K562 (cell line): Measurements from ENCODE around the gene EXTL1. TPM values are rescaled to one million over a fixed set of nuclear protein-coding genes. Genes with fewer than 3 reads are reported as not detected.

Source experiments
- ATAC-seq: fragments of 200-7000 bp; cut with Tn5 transposase; 3 replicates; pipeline ENCODE4 v1.9.1; 2020; ENCODE audit warnings: moderate library complexity
- BruUV-seq: library from RNA; stranded (reverse); fragments of 400-500 nt; replicated peaks from 2 replicates; lab custom pipeline; 2021; lab: Mats Ljungman, UMichigan
- CTCF ChIA-PET: fragments of 300-600 bp; formaldehyde crosslinking; extraction: SDS; loops from one replicate; lab custom pipeline; 2021; ENCODE audit warnings: low intra/inter-chr PET ratio; lab: Yijun Ruan, JAX
- POLR2A ChIA-PET: fragments of 300-600, 350-650 bp; sonication (Branson Sonifier 250); formaldehyde crosslinking; extraction: SDS; loops from one replicate; lab custom pipeline; 2021; ENCODE audit warnings: antibody characterized with exemption, inconsistent platforms; lab: Yijun Ruan, JAX
- DNase-seq, 4 experiments: peaks; one replicate each; pipeline versions ENCODE4 v3.0.0 to v3.0.0-alpha.2; 2011 to 2018; ENCODE audit warnings: low spot score in 3 of 4, mixed read lengths in 3 of 4; ENCODE audit errors: extremely low read depth in 1 of 4
- FAIRE-seq: peaks from 2 replicates; lab custom pipeline; 2011; peaks lifted over from hg19 to GRCh38; lab: Jason Lieb, UNC
- H2AFZ ChIP-seq: 2 replicates; pipeline ENCODE4 v1.6.0; 2011; ENCODE audit warnings: low read depth, low read length, control low read depth, inconsistent platforms
- H3K27ac ChIP-seq: fragments of 200-600 bp; 3 replicates; pipeline ENCODE4 v1.8.0; 2011; ENCODE audit warnings: low read depth, mild to moderate bottlenecking, control low read depth, inconsistent platforms, low read length, moderate library complexity, mixed read lengths; ENCODE audit errors: extremely low read depth
- H3K27me3 ChIP-seq, 2 experiments: fragments of 300-600 bp in 1 of 2; 2 replicates in 1 of 2; 3 replicates in 1 of 2; pipeline versions ENCODE4 v1.6.0 to v1.8.0; 2011; ENCODE audit warnings: inconsistent platforms in 2 of 2, low read length in 2 of 2, mild to moderate bottlenecking in 1 of 2, mixed read lengths in 1 of 2, moderate library complexity in 1 of 2; ENCODE audit not compliant: control insufficient read depth in 2 of 2, insufficient read depth in 2 of 2
- H3K36me3 ChIP-seq: fragments of 300-600 bp; 3 replicates; pipeline ENCODE4 v1.8.0; 2011; ENCODE audit warnings: mild to moderate bottlenecking, low read length, inconsistent platforms; ENCODE audit not compliant: control insufficient read depth, insufficient read depth
- H3K4me1 ChIP-seq, 2 experiments: fragments of 200-600 bp in 1 of 2; replicated peaks in 1 of 2; 2 replicates in 1 of 2; 3 replicates in 1 of 2; pipeline versions ENCODE4 v1.5.1 to v1.8.0; 2011; ENCODE audit warnings: inconsistent platforms in 2 of 2, low read length in 2 of 2, mild to moderate bottlenecking in 1 of 2, mixed read lengths in 1 of 2, moderate library complexity in 1 of 2; ENCODE audit not compliant: control insufficient read depth in 2 of 2, insufficient read depth in 2 of 2
- H3K4me2 ChIP-seq: 2 replicates; pipeline ENCODE4 v1.6.1; 2011; ENCODE audit warnings: low read length, control low read depth, inconsistent platforms, mixed read lengths; ENCODE audit not compliant: insufficient read depth
- H3K4me3 ChIP-seq: fragments of 200-600 bp; sonication (generic), shearing (Covaris generic); 2 replicates; pipeline ENCODE4 v1.5.1; 2016; ENCODE audit warnings: control low read depth, inconsistent platforms
- H3K79me2 ChIP-seq: fragments of 200-600 bp; 3 replicates; pipeline ENCODE4 v1.8.0; 2011; ENCODE audit warnings: low read length, inconsistent platforms; ENCODE audit not compliant: control insufficient read depth, insufficient read depth
- H3K9ac ChIP-seq, 2 experiments: 2 replicates each; pipeline versions ENCODE4 v1.6.0 to v1.6.1; 2011; ENCODE audit warnings: low read depth in 2 of 2, low read length in 2 of 2, control low read depth in 1 of 2, inconsistent platforms in 1 of 2, mild to moderate bottlenecking in 1 of 2, mixed read lengths in 1 of 2; ENCODE audit not compliant: insufficient read depth in 1 of 2
- H3K9me1 ChIP-seq: one replicate; pipeline ENCODE4 v1.6.0; 2011; ENCODE audit warnings: inconsistent platforms, mild to moderate bottlenecking, low read length, moderate library complexity; ENCODE audit not compliant: control insufficient read depth, insufficient read depth
- H3K9me3 ChIP-seq: replicated peaks from 2 replicates; pipeline ENCODE4 v1.5.1; 2011; ENCODE audit warnings: low read depth, low read length, inconsistent platforms; ENCODE audit not compliant: control insufficient read depth, insufficient read depth
- H4K20me1 ChIP-seq: replicated peaks from 2 replicates; pipeline ENCODE4 v1.6.1; 2011; ENCODE audit warnings: low read length, inconsistent platforms, mixed read lengths; ENCODE audit not compliant: control insufficient read depth, insufficient read depth
- GTF2F1 ChIP-seq: IDR thresholded peaks from 2 replicates; pipeline ENCODE4 v1.6.1; 2011; ENCODE audit warnings: low read depth, low read length, improper control_type of control experiment
- PRDM10 ChIP-seq: fragments of 450-650 bp; IDR thresholded peaks from 2 replicates; pipeline ENCODE4 v1.6.1; 2018; ENCODE audit not compliant: partially characterized antibody
- ZNF121 ChIP-seq: sonication (generic); formaldehyde crosslinking; conservative IDR thresholded peaks from 2 replicates; pipeline ENCODE4 v1.8.0; 2022; ENCODE audit warnings: missing genetic modification reagents
- WGBS: fragments of 100-300 bp; shearing (Covaris generic); methylation state at CpG from one replicate; pipeline ENCODE4 v1.1.6; 2016; ENCODE audit warnings: low coverage, mixed read lengths; ENCODE audit not compliant: insufficient coverage; ENCODE audit errors: missing lambda C conversion rate; 5-methylcytosine and 5-hydroxymethylcytosine counted together
- in situ Hi-C: fragments of 300-500 bp; cut with MboI; formaldehyde crosslinking; loops from 4 replicates; pipeline ENCODE4 v1.15.0; 2018; ENCODE audit warnings: inconsistent platforms, mixed read lengths
- intact Hi-C: fragments of 100-400 bp; cut with micrococcal nuclease; formaldehyde crosslinking; loops from 2 replicates; pipeline ENCODE4 v1.14.2; 2022
- polyA plus RNA-seq, 8 experiments: library from polyadenylated mRNA; depleted of rRNA in 4 of 8; stranded (reverse) in 5 of 8; unstranded in 3 of 8; fragments of >200 nt; fragmentation: Nextera tagmentation in 2 of 8; fragmentation: Illumina TruSeq in 1 of 8; extraction: Ambion mirVana in 2 of 8; extraction: Trizol in 1 of 8; gene quantifications; 2 replicates each; pipeline versions ENCODE4 v1.2.1 to v1.2.3, GENCODE V29; 2011 to 2014; ENCODE audit warnings: inconsistent platforms in 1 of 8, missing spikeins in 1 of 8
- total RNA-seq, 7 experiments: library from RNA; depleted of rRNA in 6 of 7; stranded (reverse); fragments of >200 nt in 6 of 7; fragmentation: Illumina TruSeq in 2 of 7; extraction: Trizol in 2 of 7; gene quantifications; 2 replicates each; pipeline versions ENCODE4 v1.2.1 to v1.2.3, GENCODE V29; 2011 to 2021; ENCODE audit warnings: low replicate concordance in 1 of 7
- TF ChIP-seq, protein P1 (sequence below), 2 experiments: fragments of 450-650 bp; formaldehyde crosslinking in 1 of 2; IDR thresholded peaks; 2 replicates each; pipeline versions ENCODE4 v1.4.0 to v1.6.1; 2014 to 2020; ENCODE audit warnings: mild to moderate bottlenecking in 2 of 2, borderline replicate concordance in 1 of 2, low read depth in 1 of 2
- TF ChIP-seq, protein P2 (sequence below), 3 experiments: IDR thresholded peaks in 2 of 3; conservative IDR thresholded peaks in 1 of 3; 2 replicates each; pipeline ENCODE4 v1.5.1; 2011 to 2012; ENCODE audit warnings: low read length in 3 of 3, mild to moderate bottlenecking in 3 of 3, control low read depth in 2 of 3, improper control_type of control experiment in 1 of 3, inconsistent platforms in 1 of 3, low read depth in 1 of 3, mixed read lengths in 1 of 3, moderate library complexity in 1 of 3; ENCODE audit not compliant: insufficient read depth in 2 of 3

The EXTL1 gene
- total and polyA plus RNA-seq, 9 of the 15 experiments (the other 6 are each of a cell fraction or from before 2014, with no cell fraction given), result 0.04 to 0.23 (median 0.08) TPM; not detected in 3

GRCh38 chr1:26053718-26054560 is 32.4 kb downstream of the EXTL1 start:
- FAIRE-seq (no peak), ATAC-seq (peak; percentile 69), DNase-seq (peak; percentile 45 to 55 (median 46))
- ChIA-PET POLR2A (interaction anchor here (0.7 to 3.5 kb wide), 5 partner anchors 12 to 218 kb away, joined by 3 to 28 read pairs (median 3); partner anchors contain the start of gene TRIM63), CTCF (no interaction called here)
- H3K4me2 ChIP-seq, result peak overlapping the region; percentile 36
- no peaks in the 10 kb centered on the region for H3K9me3 ChIP-seq
- no peaks in the 10 kb centered on the region for H3K9me1 ChIP-seq
- intact Hi-C loops (no loop called here), in situ Hi-C loops (no loop called here)
- peak overlapping the region; percentile 24 to 39; a peak in 3 of 4 replicates for H3K9ac ChIP-seq
- no TSS peak for BruUV-seq
- peak overlapping the region; percentile 90 for H2AFZ ChIP-seq
- no peak overlapping the region for H3K4me3 ChIP-seq
- WGBS, result 33% methylated on average over 16 of the region's 16 CpGs
- no peaks in the 10 kb centered on the region for H4K20me1 ChIP-seq
- H3K36me3 ChIP-seq, result no peaks in the 10 kb centered on the region
- H3K27ac ChIP-seq, result no peak overlapping the region
- H3K79me2 ChIP-seq, result no peaks in the 10 kb centered on the region
- peaks cover 14 to 21% of the 10 kb centered on the region in 2 experiments for H3K4me1 ChIP-seq
- no peaks in the 10 kb centered on the region for H3K27me3 ChIP-seq
- TF ChIP-seq, protein P1, sequence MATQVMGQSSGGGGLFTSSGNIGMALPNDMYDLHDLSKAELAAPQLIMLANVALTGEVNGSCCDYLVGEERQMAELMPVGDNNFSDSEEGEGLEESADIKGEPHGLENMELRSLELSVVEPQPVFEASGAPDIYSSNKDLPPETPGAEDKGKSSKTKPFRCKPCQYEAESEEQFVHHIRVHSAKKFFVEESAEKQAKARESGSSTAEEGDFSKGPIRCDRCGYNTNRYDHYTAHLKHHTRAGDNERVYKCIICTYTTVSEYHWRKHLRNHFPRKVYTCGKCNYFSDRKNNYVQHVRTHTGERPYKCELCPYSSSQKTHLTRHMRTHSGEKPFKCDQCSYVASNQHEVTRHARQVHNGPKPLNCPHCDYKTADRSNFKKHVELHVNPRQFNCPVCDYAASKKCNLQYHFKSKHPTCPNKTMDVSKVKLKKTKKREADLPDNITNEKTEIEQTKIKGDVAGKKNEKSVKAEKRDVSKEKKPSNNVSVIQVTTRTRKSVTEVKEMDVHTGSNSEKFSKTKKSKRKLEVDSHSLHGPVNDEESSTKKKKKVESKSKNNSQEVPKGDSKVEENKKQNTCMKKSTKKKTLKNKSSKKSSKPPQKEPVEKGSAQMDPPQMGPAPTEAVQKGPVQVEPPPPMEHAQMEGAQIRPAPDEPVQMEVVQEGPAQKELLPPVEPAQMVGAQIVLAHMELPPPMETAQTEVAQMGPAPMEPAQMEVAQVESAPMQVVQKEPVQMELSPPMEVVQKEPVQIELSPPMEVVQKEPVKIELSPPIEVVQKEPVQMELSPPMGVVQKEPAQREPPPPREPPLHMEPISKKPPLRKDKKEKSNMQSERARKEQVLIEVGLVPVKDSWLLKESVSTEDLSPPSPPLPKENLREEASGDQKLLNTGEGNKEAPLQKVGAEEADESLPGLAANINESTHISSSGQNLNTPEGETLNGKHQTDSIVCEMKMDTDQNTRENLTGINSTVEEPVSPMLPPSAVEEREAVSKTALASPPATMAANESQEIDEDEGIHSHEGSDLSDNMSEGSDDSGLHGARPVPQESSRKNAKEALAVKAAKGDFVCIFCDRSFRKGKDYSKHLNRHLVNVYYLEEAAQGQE (IDR thresholded peaks at IDR 0.05; ENCODE audit: borderline replicate concordance), result peak; percentile 19; the same call in 1 of the 2 replicates
- TF ChIP-seq, protein P1 (CRISPR knock-in tag; IDR thresholded peaks at IDR 0.05; ENCODE audit: low read depth), result no peak
- TF ChIP-seq ZNF121 (CRISPR knock-in tag), result no peak
- TF ChIP-seq, protein P2, sequence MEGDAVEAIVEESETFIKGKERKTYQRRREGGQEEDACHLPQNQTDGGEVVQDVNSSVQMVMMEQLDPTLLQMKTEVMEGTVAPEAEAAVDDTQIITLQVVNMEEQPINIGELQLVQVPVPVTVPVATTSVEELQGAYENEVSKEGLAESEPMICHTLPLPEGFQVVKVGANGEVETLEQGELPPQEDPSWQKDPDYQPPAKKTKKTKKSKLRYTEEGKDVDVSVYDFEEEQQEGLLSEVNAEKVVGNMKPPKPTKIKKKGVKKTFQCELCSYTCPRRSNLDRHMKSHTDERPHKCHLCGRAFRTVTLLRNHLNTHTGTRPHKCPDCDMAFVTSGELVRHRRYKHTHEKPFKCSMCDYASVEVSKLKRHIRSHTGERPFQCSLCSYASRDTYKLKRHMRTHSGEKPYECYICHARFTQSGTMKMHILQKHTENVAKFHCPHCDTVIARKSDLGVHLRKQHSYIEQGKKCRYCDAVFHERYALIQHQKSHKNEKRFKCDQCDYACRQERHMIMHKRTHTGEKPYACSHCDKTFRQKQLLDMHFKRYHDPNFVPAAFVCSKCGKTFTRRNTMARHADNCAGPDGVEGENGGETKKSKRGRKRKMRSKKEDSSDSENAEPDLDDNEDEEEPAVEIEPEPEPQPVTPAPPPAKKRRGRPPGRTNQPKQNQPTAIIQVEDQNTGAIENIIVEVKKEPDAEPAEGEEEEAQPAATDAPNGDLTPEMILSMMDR (IDR thresholded peaks at IDR 0.05 in 2 of 3, conservative IDR thresholded peaks at IDR 0.05 in 1 of 3; ENCODE audit: insufficient read depth in 2 of 3, low read depth in 1 of 3, low read length in 3 of 3), result peak in 2 of 3 experiments; percentile 14 to 25; a peak in 2 of 6 replicates
- peak; percentile 36 for TF ChIP-seq PRDM10
- TF ChIP-seq GTF2F1, result no peak
